Right cardiac atrium (tissue), 5 donors: Measurements from ENCODE around the gene ZFAND3. TPM values are rescaled to one million over a fixed set of nuclear protein-coding genes. Genes with fewer than 3 reads are reported as not detected.

Source experiments
- ATAC-seq, 2 donors: fragments of 200-7000 bp; cut with Tn5 transposase; one replicate each; pipeline versions ENCODE4 v1.8.0 to v1.9.1; 2020; ENCODE audit warnings: moderate library complexity in 2 of 2, mild to moderate bottlenecking in 1 of 2
- DNase-seq, 3 donors: peaks; one replicate each; pipeline ENCODE4 v3.0.0-alpha.2; 2020
- H3K27ac ChIP-seq: one replicate; pipeline ENCODE4 v1.5.1; 2013; ENCODE audit warnings: mild to moderate bottlenecking, low read length, control low read depth, moderate library complexity
- H3K27me3 ChIP-seq: one replicate; pipeline ENCODE4 v1.6.1; 2013; ENCODE audit not compliant: control insufficient read depth, insufficient read depth
- H3K4me1 ChIP-seq: one replicate; pipeline ENCODE4 v1.6.1; 2013; ENCODE audit warnings: low read length; ENCODE audit not compliant: control insufficient read depth, insufficient read depth
- H3K4me3 ChIP-seq: one replicate; pipeline ENCODE4 v1.5.1; 2013; ENCODE audit warnings: low read length, control low read depth
- H3K9me3 ChIP-seq: one replicate; pipeline ENCODE4 v1.6.1; 2013; ENCODE audit warnings: low read length; ENCODE audit not compliant: control insufficient read depth
- WGBS: extraction: QIAGEN DNeasy Blood & Tissue Kit; methylation state at CpG from one replicate; pipeline ENCODE4 v1.1.7; 2013; 5-methylcytosine and 5-hydroxymethylcytosine counted together
- intact Hi-C, 4 donors: fragments of 100-400 bp; cut with DNase I; formaldehyde crosslinking; loops; one replicate each; pipeline versions ENCODE4 v1.11.0 to v1.14.0; 2022 to 2023
- polyA plus RNA-seq: library from polyadenylated mRNA; stranded (reverse); fragments of 200-250 nt; gene quantifications from one replicate; pipeline ENCODE4 v1.2.3, GENCODE V29; 2013
- total RNA-seq, 4 donors: library from RNA; stranded (reverse); fragmentation: NEBNext Ultra II Directional; extraction: Animal tissue kit (Norgen Biotek cat#: 25700); gene quantifications; one replicate each; pipeline ENCODE4 v1.2.1, GENCODE V29; 2021
- donor health status: healthy with polysubstance abuse.
- donor health status: DM: no; HTN: yes; CAD: no.
- donor health status: DM: no; HTN: no; CAD: no.
- donor health status: DM: no; HTN: yes; CAD: no; lungs with severe emphysema.
- donor health status: DM: yes; HTN: yes; CAD: no.

The ZFAND3 gene
- total and polyA plus RNA-seq, 5 donors: 50.1 to 91.4 (median 79.1) TPM

GRCh38 chr6:37816599-37817375, 2.7 kb upstream of the ZFAND3 start:
- intact Hi-C loops: no loop called here
- no peaks in the 10 kb centered on the region for H3K27me3 ChIP-seq
- H3K9me3 ChIP-seq: no peaks in the 10 kb centered on the region
- 87% methylated on average over 7 of the region's 7 CpGs for WGBS
- H3K27ac ChIP-seq: no peak overlapping the region
- DNase-seq (no peak), ATAC-seq (no peak)
- H3K4me1 ChIP-seq: peaks cover 4% of the 10 kb centered on the region
- no peak overlapping the region for H3K4me3 ChIP-seq

- peak; percentile 98 to 99 (median 99) for DNase-seq
- peak; percentile 93 for ATAC-seq
- Histone ChIP-seq H3K9me3 (no peaks in the 10 kb centered on the region), H3K4me3 (peak overlapping the region; percentile 98), H3K27me3 (no peaks in the 10 kb centered on the region), H3K4me1 (peaks cover 16% of the 10 kb centered on the region), H3K27ac (peak overlapping the region; percentile 96)
- intact Hi-C loops: no loop called here
- under 1% methylated on average over 27 of the region's 27 CpGs for WGBS
These were observed 871 bp upstream of the ZFAND3 start for GRCh38 chr6:37818536-37819176.

GRCh38 chr6:37819802-37820717, 533 bp downstream of the ZFAND3 start:
- Histone ChIP-seq H3K4me1 (peaks cover 16% of the 10 kb centered on the region), H3K9me3 (no peaks in the 10 kb centered on the region), H3K4me3 (peak overlapping the region; percentile 98), H3K27me3 (no peaks in the 10 kb centered on the region), H3K27ac (peak overlapping the region; percentile 83)
- WGBS: under 1% methylated on average over 71 of the region's 71 CpGs
- intact Hi-C loops: no loop called here
- DNase-seq (peak; percentile 73 to 86 (median 84)), ATAC-seq (peak; percentile 24 to 30)

GRCh38 chr6:37820718-37821079, 1.2 kb downstream of the ZFAND3 start:
- DNase-seq: no peak
- Histone ChIP-seq H3K27me3 (no peaks in the 10 kb centered on the region), H3K27ac (no peak overlapping the region), H3K9me3 (no peaks in the 10 kb centered on the region), H3K4me3 (peak overlapping the region; percentile 98), H3K4me1 (peaks cover 16% of the 10 kb centered on the region)
- ATAC-seq: no peak
- intact Hi-C loops: no loop called here
- WGBS: 39% methylated on average over 3 of the region's 3 CpGs

GRCh38 chr6:37821446-37821845, 1.9 kb downstream of the ZFAND3 start:
- WGBS: 72% methylated on average over 7 of the region's 7 CpGs
- no peak for DNase-seq
- Histone ChIP-seq H3K9me3 (no peaks in the 10 kb centered on the region), H3K4me1 (peaks cover 19% of the 10 kb centered on the region), H3K27me3 (no peaks in the 10 kb centered on the region), H3K4me3 (no peak overlapping the region), H3K27ac (no peak overlapping the region)
- intact Hi-C loops: no loop called here
- ATAC-seq: no peak

- no peak for ATAC-seq
- peaks cover 24% of the 10 kb centered on the region for H3K4me1 ChIP-seq
- intact Hi-C loops: no loop called here
- no peak overlapping the region for H3K4me3 ChIP-seq
- WGBS: 31% methylated on average over 12 of the region's 12 CpGs
- H3K27ac ChIP-seq: no peak overlapping the region
- no peaks in the 10 kb centered on the region for H3K9me3 ChIP-seq
- no peaks in the 10 kb centered on the region for H3K27me3 ChIP-seq
- DNase-seq: peak in 1 of 3 donors; percentile 72
These were observed 3.5 kb downstream of the ZFAND3 start for GRCh38 chr6:37822851-37823682.

- H3K4me1 ChIP-seq: peaks cover 24% of the 10 kb centered on the region
- intact Hi-C loops: no loop called here
- DNase-seq (no peak), ATAC-seq (no peak)
- no peak overlapping the region for H3K27ac ChIP-seq
- 82% methylated on average over 3 of the region's 3 CpGs for WGBS
- no peaks in the 10 kb centered on the region for H3K9me3 ChIP-seq
- no peaks in the 10 kb centered on the region for H3K27me3 ChIP-seq
- H3K4me3 ChIP-seq: no peak overlapping the region
These were observed 4.6 kb downstream of the ZFAND3 start for GRCh38 chr6:37824170-37824569.

GRCh38 chr6:37826188-37826587, 6.7 kb downstream of the ZFAND3 start:
- intact Hi-C loops: no loop called here
- Histone ChIP-seq H3K27me3 (no peaks in the 10 kb centered on the region), H3K27ac (no peak overlapping the region), H3K9me3 (no peaks in the 10 kb centered on the region), H3K4me1 (peaks cover 32% of the 10 kb centered on the region), H3K4me3 (no peak overlapping the region)
- ATAC-seq (peak; percentile 23 to 65), DNase-seq (no peak)
- WGBS: 79% methylated on average over 6 of the region's 6 CpGs

- no peaks in the 10 kb centered on the region for H3K27me3 ChIP-seq
- DNase-seq (no peak), ATAC-seq (no peak)
- intact Hi-C loops: no loop called here
- H3K4me3 ChIP-seq: no peak overlapping the region
- no peaks in the 10 kb centered on the region for H3K9me3 ChIP-seq
- 74% methylated on average over 2 of the region's 2 CpGs for WGBS
- H3K27ac ChIP-seq: no peak overlapping the region
- H3K4me1 ChIP-seq: peaks cover 33% of the 10 kb centered on the region
These were observed 7.5 kb downstream of the ZFAND3 start for GRCh38 chr6:37826993-37827392.

- Histone ChIP-seq H3K9me3 (no peaks in the 10 kb centered on the region), H3K4me3 (no peak overlapping the region), H3K27me3 (no peaks in the 10 kb centered on the region), H3K4me1 (peaks cover 30% of the 10 kb centered on the region), H3K27ac (no peak overlapping the region)
- intact Hi-C loops: no loop called here
- DNase-seq: no peak
- 47% methylated on average over 4 of the region's 4 CpGs for WGBS
- peak in 1 of 2 donors; percentile 22 for ATAC-seq
These were observed 8.2 kb downstream of the ZFAND3 start for GRCh38 chr6:37827603-37828265.
